ENCODE measurements around the gene RNF8. TPM values are rescaled to one million over a fixed set of nuclear protein-coding genes. Genes with fewer than 3 reads are reported as not detected.
"Not testable (repeated sequence)": the region's sequence is repeated elsewhere in the genome, so short reads cannot be mapped to it uniquely, and the experiment has no call there.

RNF8 gene
- total and polyA plus RNA-seq, 3 experiments from 2014 or later = 17.2 to 35.2 (median 33.7) TPM

DNA sequence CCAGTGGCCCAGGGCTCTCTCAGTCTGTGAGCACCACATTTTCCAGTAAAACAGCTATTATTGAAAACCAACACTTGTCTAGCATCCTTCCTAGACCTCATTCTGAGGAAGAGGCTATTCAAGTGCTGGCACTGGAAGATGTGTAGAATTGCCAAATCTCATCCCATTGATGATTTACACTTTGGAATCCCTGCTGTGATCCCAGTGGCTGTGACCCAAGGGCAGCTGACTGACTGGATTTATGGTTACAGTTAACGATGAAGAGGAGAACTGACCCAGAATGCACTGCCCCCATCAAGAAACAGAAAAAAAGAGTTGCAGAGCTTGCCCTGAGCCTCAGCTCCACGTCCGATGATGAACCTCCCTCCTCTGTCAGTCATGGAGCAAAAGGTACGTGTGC, 81.6 kb downstream of the RNF8 start:
- peaks cover 31% of the 10 kb centered on the region for H3K36me3 ChIP-seq (ENCODE audit: insufficient read depth, low read length)
- no peak overlapping the region for H3K4me3 ChIP-seq (ENCODE audit: low read length)
- DNase-seq = no peak
- Mint-ChIP-seq H3K4me1 (peaks cover 47 to 71% (median 66%) of the 10 kb centered on the region in 3 donors), H3K36me3 (peaks cover 0 to 58% (median 21%) of the 10 kb centered on the region in 3 donors), H3K4me3 (peak overlapping the region in 4 of 7 donors; percentile 13 to 94 (median 64)), H3K27ac (peak overlapping the region in 4 of 8 donors; percentile 45 to 94 (median 72)), H3K9me3 (no peaks in the 10 kb centered on the region), H3K27me3 (peaks cover 0 to 6% of the 10 kb centered on the region in 2 donors)
- POLR2A ChIA-PET = no interaction called here
- H3K27ac ChIP-seq (ENCODE audit: low read depth, low read length) = no peak overlapping the region
- CTCF ChIA-PET = no interaction called here
- H3K4me1 ChIP-seq (ENCODE audit: insufficient read depth, low read length) = peaks cover 27% of the 10 kb centered on the region
- no peaks in the 10 kb centered on the region for H3K27me3 ChIP-seq (ENCODE audit: insufficient read depth, low read length, poor library complexity, severe bottlenecking)
- no peaks in the 10 kb centered on the region for H3K9me3 ChIP-seq (ENCODE audit: low read length)

DNA sequence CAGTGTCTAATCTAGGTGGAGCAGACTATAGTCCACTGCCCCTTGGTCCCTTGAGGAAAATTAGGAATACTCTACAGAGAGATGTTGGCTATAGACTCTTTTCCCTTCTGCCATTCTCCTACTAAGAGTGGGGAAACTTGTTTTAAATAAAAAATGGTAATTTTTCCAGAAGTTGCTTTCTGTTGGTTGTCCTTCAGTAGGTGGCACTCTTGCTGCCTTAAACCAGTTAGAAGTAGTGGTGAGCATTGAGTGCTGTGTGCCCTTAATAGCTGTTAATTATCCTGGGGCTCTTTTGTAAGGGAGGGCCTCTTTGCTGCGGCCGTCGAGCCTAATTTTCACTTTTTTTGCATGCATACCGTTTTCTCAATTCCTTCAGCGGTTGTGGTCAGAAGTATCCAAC, 82.0 kb downstream of the RNF8 start:
- Mint-ChIP-seq H3K9me3 (no peaks in the 10 kb centered on the region), H3K27me3 (peaks cover 0 to 6% of the 10 kb centered on the region in 2 donors), H3K4me1 (peaks cover 47 to 76% (median 70%) of the 10 kb centered on the region in 3 donors), H3K4me3 (peak overlapping the region in 4 of 7 donors; percentile 13 to 88 (median 35)), H3K27ac (peak overlapping the region in 4 of 8 donors; percentile 45 to 94 (median 72)), H3K36me3 (peaks cover 0 to 62% (median 21%) of the 10 kb centered on the region in 3 donors)
- Histone ChIP-seq H3K4me3 (ENCODE audit: low read length) (no peak overlapping the region), H3K9me3 (ENCODE audit: low read length) (no peaks in the 10 kb centered on the region), H3K27me3 (ENCODE audit: insufficient read depth, low read length, poor library complexity, severe bottlenecking) (no peaks in the 10 kb centered on the region), H3K4me1 (ENCODE audit: insufficient read depth, low read length) (peaks cover 27% of the 10 kb centered on the region), H3K36me3 (ENCODE audit: insufficient read depth, low read length) (peaks cover 31% of the 10 kb centered on the region), H3K27ac (ENCODE audit: low read depth, low read length) (no peak overlapping the region)
- CTCF ChIA-PET = no interaction called here
- DNase-seq = no peak
- POLR2A ChIA-PET = no interaction called here

- DNase-seq = no peak
- H3K27ac Mint-ChIP-seq = peak overlapping the region in 4 of 8 donors; percentile 2 to 83 (median 34)
- Histone ChIP-seq H3K27ac (ENCODE audit: low read depth, low read length) (no peak overlapping the region), H3K4me3 (ENCODE audit: low read length) (no peak overlapping the region), H3K36me3 (ENCODE audit: insufficient read depth, low read length) (peaks cover 35% of the 10 kb centered on the region), H3K4me1 (ENCODE audit: insufficient read depth, low read length) (peaks cover 27% of the 10 kb centered on the region), H3K27me3 (ENCODE audit: insufficient read depth, low read length, poor library complexity, severe bottlenecking) (no peaks in the 10 kb centered on the region), H3K9me3 (ENCODE audit: low read length) (no peaks in the 10 kb centered on the region)
- POLR2A ChIA-PET = no interaction called here
- H3K4me1 Mint-ChIP-seq = peaks cover 45 to 86% (median 80%) of the 10 kb centered on the region in 3 donors
- H3K9me3 Mint-ChIP-seq = no peaks in the 10 kb centered on the region
- CTCF ChIA-PET = no interaction called here
- no peak overlapping the region for H3K4me3 Mint-ChIP-seq
- peaks cover 0 to 71% (median 29%) of the 10 kb centered on the region in 3 donors for H3K36me3 Mint-ChIP-seq
- H3K27me3 Mint-ChIP-seq = no peaks in the 10 kb centered on the region
Measured at GRCh38 chr6:37438930-37439329, 85.1 kb downstream of the RNF8 start.

DNA sequence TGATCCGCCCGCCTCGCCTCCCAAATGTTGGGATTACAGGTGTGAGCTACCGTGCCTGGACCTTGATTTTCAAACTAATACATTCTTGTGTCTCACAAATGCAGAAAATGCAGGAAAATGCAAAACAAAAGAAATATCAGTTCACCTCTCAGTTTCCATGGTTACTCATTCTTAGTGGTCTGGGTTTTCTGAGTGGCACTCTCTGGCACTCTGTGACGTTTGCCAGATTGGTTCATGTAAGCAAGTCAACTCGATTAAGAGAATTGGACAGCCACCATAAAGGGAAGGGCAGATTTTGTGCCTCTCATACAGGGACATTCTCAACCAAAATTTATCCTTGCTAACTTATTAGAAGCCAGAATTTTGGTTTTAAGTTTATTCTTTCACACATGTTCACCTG, 87.9 kb downstream of the RNF8 start:
- peaks cover 35% of the 10 kb centered on the region for H3K36me3 ChIP-seq (ENCODE audit: insufficient read depth, low read length)
- H3K27ac Mint-ChIP-seq = peak overlapping the region; percentile 17 to 97 (median 94)
- no peak for DNase-seq

DNA sequence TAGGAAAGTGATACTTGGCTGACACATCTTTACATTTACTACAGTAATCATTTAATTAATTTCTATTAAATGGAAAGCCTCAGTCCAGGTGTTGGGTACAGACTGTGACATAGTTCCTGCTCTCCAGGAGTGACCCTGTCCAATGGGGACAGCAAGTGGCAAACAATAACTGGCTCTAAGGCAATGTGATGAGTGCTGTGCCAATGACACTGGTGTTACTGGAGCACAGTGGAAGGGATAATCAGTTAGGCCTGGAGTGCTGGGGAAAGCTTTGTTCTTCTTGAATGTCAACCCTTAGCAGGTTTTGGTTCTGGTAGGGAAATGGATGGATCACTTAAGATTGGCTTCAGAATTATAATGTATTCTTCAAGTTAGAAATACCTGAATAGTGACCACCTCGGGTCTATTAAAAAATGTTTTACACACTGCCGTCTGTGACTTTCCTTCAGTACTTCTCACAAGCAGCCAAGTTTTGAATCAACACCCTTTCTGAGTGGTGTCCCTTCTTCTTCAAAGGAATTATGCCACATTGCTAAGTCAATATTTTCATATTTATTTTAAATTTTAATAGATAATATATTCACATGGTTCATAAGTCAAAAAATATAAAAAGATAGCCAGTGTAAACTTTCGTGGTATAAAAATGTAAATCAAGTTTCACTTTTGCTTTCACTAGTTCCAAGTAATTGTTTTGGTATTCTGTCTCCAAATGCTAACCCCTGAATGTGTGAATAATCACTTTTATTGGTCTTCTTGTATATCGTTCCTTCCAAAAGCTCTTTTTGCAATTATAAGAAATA, 88.8 kb downstream of the RNF8 start:
- peak overlapping the region; percentile 83 to 90 (median 87) for H3K4me3 Mint-ChIP-seq
- H3K27me3 Mint-ChIP-seq = no peaks in the 10 kb centered on the region
- peaks cover 14 to 83% (median 37%) of the 10 kb centered on the region in 3 donors for H3K36me3 Mint-ChIP-seq
- Histone ChIP-seq H3K4me1 (ENCODE audit: insufficient read depth, low read length) (peaks cover 14% of the 10 kb centered on the region), H3K36me3 (ENCODE audit: insufficient read depth, low read length) (peaks cover 39% of the 10 kb centered on the region), H3K9me3 (ENCODE audit: low read length) (no peaks in the 10 kb centered on the region), H3K27ac (ENCODE audit: low read depth, low read length) (peak overlapping the region; percentile 52), H3K27me3 (ENCODE audit: insufficient read depth, low read length, poor library complexity, severe bottlenecking) (no peaks in the 10 kb centered on the region), H3K4me3 (ENCODE audit: low read length) (peak overlapping the region; percentile 46)
- H3K4me1 Mint-ChIP-seq = peaks cover 30 to 58% (median 50%) of the 10 kb centered on the region in 3 donors
- no peaks in the 10 kb centered on the region for H3K9me3 Mint-ChIP-seq
- ChIA-PET CTCF (no interaction called here), POLR2A (interaction anchor here (2.5 kb wide), 1 partner anchor 10 kb away, joined by 13 read pairs; the partner anchor contains the start of gene CMTR1)
- DNase-seq = no peak
- peak overlapping the region; percentile 83 to 97 (median 96) for H3K27ac Mint-ChIP-seq

More for the DNA sequence above, 87.9 kb downstream of the RNF8 start:
- Mint-ChIP-seq H3K9me3 (no peaks in the 10 kb centered on the region), H3K4me3 (peak overlapping the region in 3 of 7 donors; percentile 7 to 50 (median 27)), H3K36me3 (peaks cover 12 to 83% (median 37%) of the 10 kb centered on the region in 3 donors), H3K4me1 (peaks cover 32 to 64% (median 57%) of the 10 kb centered on the region in 3 donors), H3K27me3 (no peaks in the 10 kb centered on the region)
- ChIA-PET CTCF (interaction anchor here (2.4 kb wide), 1 partner anchor 124 kb away, joined by 5 read pairs; no protein-coding TSS in a partner anchor), POLR2A (interaction anchor here (0.7 kb wide), 1 partner anchor 10 kb away, joined by 8 read pairs; no protein-coding TSS in a partner anchor)
- Histone ChIP-seq H3K4me1 (ENCODE audit: insufficient read depth, low read length) (peaks cover 14% of the 10 kb centered on the region), H3K9me3 (ENCODE audit: low read length) (no peaks in the 10 kb centered on the region), H3K27me3 (ENCODE audit: insufficient read depth, low read length, poor library complexity, severe bottlenecking) (no peaks in the 10 kb centered on the region), H3K4me3 (ENCODE audit: low read length) (no peak overlapping the region), H3K27ac (ENCODE audit: low read depth, low read length) (no peak overlapping the region)

- not testable (repeated sequence) for H3K27ac ChIP-seq (ENCODE audit: low read depth, low read length); H3K9me3 Mint-ChIP-seq; H3K27me3 ChIP-seq (ENCODE audit: insufficient read depth, low read length, poor library complexity, severe bottlenecking); DNase-seq; H3K27me3 Mint-ChIP-seq; H3K9me3 ChIP-seq (ENCODE audit: low read length)
- POLR2A ChIA-PET = interaction anchor here (2.5 kb wide), 1 partner anchor 10 kb away, joined by 13 read pairs; the partner anchor contains the start of gene CMTR1
- Histone ChIP-seq H3K36me3 (ENCODE audit: insufficient read depth, low read length) (peaks cover 33% of the 10 kb centered on the region), H3K4me3 (ENCODE audit: low read length) (peak overlapping the region; percentile 46), H3K4me1 (ENCODE audit: insufficient read depth, low read length) (peaks cover 14% of the 10 kb centered on the region)
- Mint-ChIP-seq H3K27ac (peak overlapping the region; percentile 83 to 96 (median 94)), H3K36me3 (peaks cover 14 to 80% (median 33%) of the 10 kb centered on the region in 3 donors), H3K4me3 (peak overlapping the region; percentile 83 to 90 (median 87)), H3K4me1 (peaks cover 26 to 54% (median 46%) of the 10 kb centered on the region in 3 donors)
- CTCF ChIA-PET = interaction anchor here (0.6 kb wide), 1 partner anchor 249 kb away, joined by 3 read pairs; no protein-coding TSS in a partner anchor
Measured at GRCh38 chr6:37443216-37443542, 89.4 kb downstream of the RNF8 start.

Other genes with a start within 250 kb of the RNF8 start
- gene PIM1, start 183.8 kb upstream of the RNF8 start, total RNA-seq = 10 to 100 TPM; 93.7 to 99.1 TPM
- gene PIM1, start 183.8 kb upstream of the RNF8 start, polyA plus RNA-seq = 253 TPM
- gene TBC1D22B, start 96.2 kb upstream of the RNF8 start, total RNA-seq = 10 to 100 TPM; 14.4 TPM
- 11.2 TPM for gene TBC1D22B, start 96.2 kb upstream of the RNF8 start, polyA plus RNA-seq
- 1 to 10 TPM; 4.2 to 6.6 TPM for gene TMEM217, start 95.8 kb upstream of the RNF8 start, total RNA-seq
- gene TMEM217, start 95.8 kb upstream of the RNF8 start, polyA plus RNA-seq = 0.44 TPM
- 10 to 100 TPM; 54.3 TPM for gene CMTR1, start 79.2 kb downstream of the RNF8 start, total RNA-seq
- gene CMTR1, start 79.2 kb downstream of the RNF8 start, polyA plus RNA-seq = 25.8 TPM
- gene CCDC167, start 145.9 kb downstream of the RNF8 start, total RNA-seq = 10 to 100 TPM; 79.5 to 86.3 TPM
- 181 TPM for gene CCDC167, start 145.9 kb downstream of the RNF8 start, polyA plus RNA-seq

All from CD8-positive, alpha-beta memory T cell (primary cell).